AG09319 (cell line): ENCODE data around the gene FAM135A.
"Not testable (repeated sequence)": the region's sequence is repeated elsewhere in the genome, so short reads cannot be mapped to it uniquely, and the experiment has no call there.

Experiments used
- DNase-seq: peaks from one replicate; pipeline ENCODE4 v3.0.0-alpha.2; 2010; ENCODE audit warnings: low read depth; ENCODE audit errors: extremely low read depth
- CTCF ChIP-seq: IDR thresholded peaks from 2 replicates; pipeline ENCODE4 v1.5.1; 2011; ENCODE audit warnings: low read depth, mild to moderate bottlenecking, inconsistent platforms, low read length, moderate library complexity

FAM135A gene

GRCh38 chr6:70470016-70470415 lies 56.7 kb downstream of the FAM135A start:
- no peak for TF ChIP-seq CTCF
- DNase-seq = no peak

DNA sequence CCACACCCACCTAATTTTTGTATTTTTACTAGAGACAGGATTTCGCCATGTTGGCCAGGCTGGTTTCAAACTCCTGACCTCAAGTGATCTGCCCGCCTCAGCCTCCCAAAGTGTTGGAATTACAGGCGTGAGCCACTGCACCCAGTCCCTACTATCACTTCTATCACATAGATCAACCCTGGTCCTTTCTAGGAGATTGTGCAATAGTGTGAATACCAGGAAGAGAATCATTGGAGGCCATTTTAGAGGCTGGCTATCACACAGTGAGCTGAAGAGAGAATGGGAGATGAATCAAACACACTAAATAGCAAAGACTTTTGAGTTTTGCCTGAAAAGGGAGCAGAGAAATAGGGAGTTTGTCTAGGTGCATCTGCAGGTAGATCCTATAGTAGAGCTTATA lies 57.2 kb downstream of the FAM135A start:
- not testable (repeated sequence) for DNase-seq

DNA sequence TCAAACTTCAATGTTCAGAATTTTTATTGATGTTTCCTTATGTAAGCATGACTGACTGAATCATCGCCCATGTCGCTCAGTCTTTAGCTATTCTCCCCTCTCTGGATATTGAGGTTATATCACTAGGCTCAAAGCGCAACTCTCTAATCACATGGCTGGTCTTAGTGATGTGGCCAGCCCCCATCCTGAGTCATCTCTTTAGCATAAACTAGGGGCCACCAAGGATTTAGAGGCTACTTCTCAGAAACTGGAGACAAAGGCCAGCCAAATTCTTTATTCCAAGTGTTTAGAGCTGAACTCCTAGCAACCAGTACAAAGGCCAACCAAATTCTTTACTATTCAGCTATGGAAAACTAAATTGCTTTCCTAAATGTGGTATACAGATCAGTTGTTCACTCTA lies 61.4 kb downstream of the FAM135A start:
- TF ChIP-seq CTCF = no peak

DNA sequence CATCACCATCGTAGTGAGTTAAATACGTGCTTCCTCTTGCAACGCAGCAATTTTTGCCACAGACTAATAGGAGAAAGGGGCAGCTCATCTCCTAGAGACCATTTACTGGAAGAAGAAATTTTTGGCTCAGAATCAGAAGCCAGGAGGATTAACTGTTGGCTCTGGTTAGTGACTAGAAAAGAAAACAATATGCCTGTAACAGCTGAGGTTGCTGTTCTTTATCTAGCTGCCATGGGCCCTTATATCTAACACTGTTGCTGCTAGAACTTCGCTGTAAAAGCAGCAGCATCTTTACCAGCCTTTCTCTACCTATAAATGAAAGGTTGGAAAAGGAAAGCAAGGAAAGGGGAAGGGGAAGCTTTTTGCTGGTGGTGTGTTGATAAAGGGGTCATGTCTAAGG lies 65.9 kb downstream of the FAM135A start:
- DNase-seq = no peak
- TF ChIP-seq CTCF = no peak

More for the DNA sequence above, 61.4 kb downstream of the FAM135A start:
- DNase-seq = no peak

- DNase-seq = not testable (repeated sequence)
Measured at GRCh38 chr6:70486638-70487037, 73.3 kb downstream of the FAM135A start.

DNA sequence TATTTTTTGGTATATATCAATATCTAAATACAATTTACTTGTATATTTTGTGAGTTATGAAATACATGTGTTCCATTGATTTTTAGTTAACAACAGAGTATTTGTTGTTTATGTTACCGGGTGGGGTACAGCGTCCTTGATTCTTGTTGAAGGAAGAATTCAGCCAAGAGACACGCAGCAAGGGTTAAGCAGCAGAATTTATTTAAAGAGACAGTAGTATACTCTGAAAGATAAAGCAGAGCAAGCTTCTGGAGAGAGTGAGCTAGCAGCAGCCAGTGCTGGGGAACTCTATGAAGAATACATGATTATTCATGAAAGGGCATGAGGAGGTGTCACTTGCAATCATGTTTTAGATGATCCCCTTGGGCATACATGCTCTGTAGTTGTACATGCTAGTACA lies 76.1 kb downstream of the FAM135A start:
- no peak for TF ChIP-seq CTCF
- no peak for DNase-seq

GRCh38 chr6:70494833-70495232 lies 81.5 kb downstream of the FAM135A start:
- no peak for DNase-seq
- TF ChIP-seq CTCF = no peak

GRCh38 chr6:70495790-70496189 lies 82.5 kb downstream of the FAM135A start:
- DNase-seq = not testable (repeated sequence)

- DNase-seq = no peak
- TF ChIP-seq CTCF = no peak
Measured at GRCh38 chr6:70502484-70502883, 89.2 kb downstream of the FAM135A start.
